ENCODE measurements around the gene SYNPO2.

SYNPO2 gene

DNA sequence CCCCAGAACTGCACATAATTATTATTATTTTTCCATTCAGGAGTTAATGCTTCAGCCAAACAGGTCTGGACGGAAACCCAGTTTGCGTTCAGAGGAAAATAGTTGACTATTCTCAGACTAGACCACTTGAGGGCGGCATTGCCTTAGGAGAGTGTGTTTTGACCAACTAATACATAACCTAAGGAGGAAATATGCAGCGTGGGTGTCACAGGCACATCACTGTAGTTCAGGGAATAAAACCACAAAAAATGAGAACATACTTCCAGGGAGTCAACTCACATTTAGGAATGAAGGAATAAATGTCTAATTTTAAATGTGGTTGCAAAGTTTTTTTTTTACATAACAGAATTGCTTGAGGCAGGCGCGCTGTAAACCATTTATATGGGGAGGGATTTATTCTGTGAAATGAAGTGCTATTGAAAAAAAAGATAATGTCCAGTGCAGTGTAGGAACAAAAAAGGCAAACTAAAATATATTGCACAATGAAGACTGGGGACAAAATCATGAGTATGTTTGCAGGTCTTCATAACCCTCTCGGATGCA lies 93.3 kb downstream of the SYNPO2 start:
- DNase-seq (ENCODE audit: extremely low read depth, low read depth), result peak; percentile 85
- TF ChIP-seq, protein P1, sequence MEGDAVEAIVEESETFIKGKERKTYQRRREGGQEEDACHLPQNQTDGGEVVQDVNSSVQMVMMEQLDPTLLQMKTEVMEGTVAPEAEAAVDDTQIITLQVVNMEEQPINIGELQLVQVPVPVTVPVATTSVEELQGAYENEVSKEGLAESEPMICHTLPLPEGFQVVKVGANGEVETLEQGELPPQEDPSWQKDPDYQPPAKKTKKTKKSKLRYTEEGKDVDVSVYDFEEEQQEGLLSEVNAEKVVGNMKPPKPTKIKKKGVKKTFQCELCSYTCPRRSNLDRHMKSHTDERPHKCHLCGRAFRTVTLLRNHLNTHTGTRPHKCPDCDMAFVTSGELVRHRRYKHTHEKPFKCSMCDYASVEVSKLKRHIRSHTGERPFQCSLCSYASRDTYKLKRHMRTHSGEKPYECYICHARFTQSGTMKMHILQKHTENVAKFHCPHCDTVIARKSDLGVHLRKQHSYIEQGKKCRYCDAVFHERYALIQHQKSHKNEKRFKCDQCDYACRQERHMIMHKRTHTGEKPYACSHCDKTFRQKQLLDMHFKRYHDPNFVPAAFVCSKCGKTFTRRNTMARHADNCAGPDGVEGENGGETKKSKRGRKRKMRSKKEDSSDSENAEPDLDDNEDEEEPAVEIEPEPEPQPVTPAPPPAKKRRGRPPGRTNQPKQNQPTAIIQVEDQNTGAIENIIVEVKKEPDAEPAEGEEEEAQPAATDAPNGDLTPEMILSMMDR (IDR thresholded peaks at IDR 0.05; ENCODE audit: low read depth, low read length), result peak; percentile 65

DNA sequence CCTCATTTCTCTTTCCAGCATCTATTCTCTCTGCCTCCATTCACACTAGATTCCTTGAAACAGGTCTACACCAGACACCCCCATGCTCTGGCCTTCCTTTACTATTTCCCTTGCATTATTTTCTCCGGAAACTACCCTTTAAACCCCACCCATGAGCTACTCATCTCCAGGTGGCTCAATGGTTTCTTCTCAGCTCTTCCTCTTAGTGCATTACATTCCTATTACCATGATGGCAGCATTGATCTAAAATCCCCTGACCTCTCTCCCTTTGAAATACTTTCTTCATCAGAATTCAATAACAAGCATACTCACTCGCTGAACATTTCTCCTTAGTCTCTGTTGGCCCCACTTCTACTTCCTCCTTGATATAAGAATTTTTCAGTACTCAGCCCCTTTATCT lies 94.6 kb downstream of the SYNPO2 start:
- DNase-seq (ENCODE audit: extremely low read depth, low read depth), result no peak
- TF ChIP-seq, protein P1 (IDR thresholded peaks at IDR 0.05; ENCODE audit: low read depth, low read length), result no peak

DNA sequence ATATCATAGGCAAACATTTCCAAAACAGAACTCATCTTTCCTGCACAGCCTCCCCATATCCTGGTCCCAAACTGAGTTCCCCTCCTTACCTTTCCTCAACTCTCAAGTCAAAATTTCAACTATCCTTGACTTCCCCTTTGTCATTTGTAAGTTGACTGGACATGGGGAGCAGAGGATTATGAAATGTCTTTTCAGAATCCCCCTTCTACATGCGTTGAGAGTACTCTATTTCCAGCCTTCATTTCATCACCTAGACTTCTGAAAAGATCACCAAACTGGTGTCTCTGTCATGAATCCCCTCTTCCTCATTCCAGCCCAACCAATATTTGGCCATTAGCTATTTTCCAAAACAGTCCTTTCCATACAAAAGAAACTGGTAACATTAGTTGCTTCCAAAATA lies 95.2 kb downstream of the SYNPO2 start:
- no peak for DNase-seq (ENCODE audit: extremely low read depth, low read depth)
- TF ChIP-seq, protein P1 (IDR thresholded peaks at IDR 0.05; ENCODE audit: low read depth, low read length), result no peak

DNA sequence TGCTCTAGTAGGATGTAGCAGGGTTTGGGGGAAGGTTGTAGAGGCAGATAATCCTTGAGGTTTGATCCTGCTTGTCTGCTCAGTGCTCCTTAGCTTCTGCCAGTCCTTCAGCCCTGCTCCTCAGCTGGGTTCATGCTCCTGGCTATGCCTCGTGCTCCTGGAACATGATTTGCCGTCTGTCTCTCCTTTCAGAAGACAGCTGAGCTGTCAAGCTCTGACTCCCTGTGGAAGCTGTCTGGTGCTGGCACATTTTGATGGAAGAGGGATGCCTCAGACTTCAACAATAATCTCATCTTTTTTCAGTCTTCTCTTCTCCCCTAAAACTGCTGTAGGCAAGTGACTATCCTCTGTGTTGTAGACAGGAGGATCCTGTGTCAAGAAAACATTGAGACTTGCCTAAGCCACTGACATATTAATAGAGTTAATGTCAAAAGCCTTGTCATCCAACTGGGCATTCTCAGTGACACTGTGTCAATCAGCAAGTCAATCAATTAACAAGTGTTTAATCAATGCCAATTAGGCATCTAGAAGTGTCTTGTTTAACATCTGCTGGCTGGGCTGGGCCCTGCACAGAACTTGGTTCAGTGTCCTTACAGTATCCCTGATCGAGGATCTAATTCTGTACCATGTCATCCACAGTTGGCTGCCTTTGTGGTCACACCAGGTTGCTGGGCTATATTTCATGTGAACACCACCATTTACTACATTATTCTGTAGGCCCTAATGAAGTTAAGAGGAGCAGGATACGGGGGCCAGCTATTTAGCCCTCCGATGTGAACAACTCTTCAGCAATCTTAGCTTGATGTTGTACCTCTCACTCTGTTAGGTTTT lies 96.7 kb downstream of the SYNPO2 start:
- TF ChIP-seq, protein P1 (IDR thresholded peaks at IDR 0.05; ENCODE audit: low read depth, low read length), result no peak
- DNase-seq (ENCODE audit: extremely low read depth, low read depth), result no peak

DNA sequence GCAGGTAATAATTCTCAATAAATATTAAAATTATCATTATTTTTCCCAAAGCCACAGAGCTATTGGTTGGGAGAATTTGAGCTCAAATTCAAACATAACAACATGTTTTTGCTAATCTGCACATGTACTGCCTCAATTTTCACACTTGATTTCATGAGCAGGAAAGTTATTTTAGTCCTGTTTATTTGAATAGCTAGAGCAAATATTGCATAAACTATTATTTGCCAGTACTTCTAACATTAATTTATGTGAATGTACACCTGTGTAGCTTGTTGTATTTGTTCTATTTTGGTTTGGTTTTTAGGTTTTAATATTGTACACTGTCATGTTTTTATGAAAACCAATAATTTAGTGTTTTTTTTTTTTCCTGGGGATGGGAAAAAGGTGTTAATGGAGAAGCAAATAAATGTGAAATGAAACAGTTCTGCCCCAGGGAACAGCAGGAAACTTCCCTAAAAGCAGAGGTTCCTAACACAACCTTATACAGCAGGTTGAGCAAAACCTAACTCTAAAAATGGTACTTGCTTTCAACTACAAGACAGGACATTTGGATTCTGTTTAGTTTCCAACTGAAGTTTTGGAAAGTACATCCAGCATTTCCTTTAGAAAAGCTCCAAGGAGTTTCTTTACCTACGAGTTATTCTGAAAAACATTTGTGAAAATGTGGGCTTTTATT lies 99.4 kb downstream of the SYNPO2 start:
- TF ChIP-seq, protein P1 (IDR thresholded peaks at IDR 0.05; ENCODE audit: low read depth, low read length), result no peak
- DNase-seq (ENCODE audit: extremely low read depth, low read depth), result no peak

DNA sequence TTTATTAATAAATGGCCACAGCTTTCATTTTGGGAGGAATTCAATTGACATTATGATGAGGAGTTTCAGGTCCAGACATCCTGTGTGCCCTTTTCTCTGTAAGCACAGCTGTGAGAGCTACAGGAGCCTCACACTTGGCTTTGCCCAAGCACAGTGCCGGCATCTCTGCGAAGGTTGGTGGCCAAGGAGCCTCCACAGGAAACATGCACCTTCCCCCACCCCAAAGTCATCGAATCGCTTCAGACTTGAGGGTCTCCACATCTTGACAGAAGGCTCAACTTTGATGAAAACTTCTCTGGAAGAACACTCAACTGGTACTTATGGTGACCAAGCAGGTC lies 100.0 kb downstream of the SYNPO2 start:
- TF ChIP-seq, protein P1 (IDR thresholded peaks at IDR 0.05; ENCODE audit: low read depth, low read length), result no peak

More for the DNA sequence above, 100.0 kb downstream of the SYNPO2 start:
- DNase-seq (ENCODE audit: extremely low read depth, low read depth), result no peak

Data from AG09319 (cell line).